HuH-7.5 (cell line): ENCODE data around the gene CPEB1.

Source experiments
- DNase-seq: peaks from one replicate; pipeline ENCODE4 v3.0.0; 2011; ENCODE audit warnings: low spot score

The CPEB1 gene

DNA sequence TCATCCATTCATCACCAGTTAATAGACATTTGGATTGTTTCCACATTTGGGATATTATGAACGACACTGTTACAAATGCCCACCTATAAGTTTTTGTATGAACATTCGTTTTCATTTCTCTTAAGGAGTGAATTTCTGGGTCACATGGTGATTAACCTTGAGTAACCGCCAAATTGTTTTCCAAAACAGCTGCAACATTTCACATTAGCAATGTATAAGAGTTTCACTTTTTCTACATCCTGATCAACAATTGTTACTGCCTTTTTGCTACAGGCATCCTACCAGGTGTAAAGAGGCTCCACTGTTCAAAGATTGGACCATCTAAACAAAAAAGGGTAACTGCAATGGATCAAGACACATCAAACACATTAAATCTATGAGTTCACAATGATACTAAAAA lies 52.0 kb downstream of the CPEB1 start:
- no peak for DNase-seq

DNA sequence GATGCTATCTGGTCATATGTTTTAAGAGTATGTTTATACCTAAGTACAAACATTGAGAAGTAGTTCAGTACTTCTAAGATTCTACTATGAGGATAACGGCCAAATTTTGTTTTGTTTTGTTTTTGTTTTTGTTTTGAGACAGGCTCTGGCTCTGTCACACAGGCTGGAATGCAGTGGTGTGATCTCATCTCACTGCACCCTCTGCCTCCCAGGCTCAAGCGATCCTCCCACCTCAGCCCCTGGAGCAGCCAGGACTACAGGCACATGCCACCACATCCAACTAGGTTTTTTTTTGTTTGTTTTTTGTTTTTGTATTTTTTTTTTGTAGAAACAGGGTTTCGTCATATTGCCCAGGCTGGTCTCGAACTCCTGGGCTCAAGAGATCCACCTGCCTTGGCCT lies 59.4 kb downstream of the CPEB1 start:
- DNase-seq: no peak

DNA sequence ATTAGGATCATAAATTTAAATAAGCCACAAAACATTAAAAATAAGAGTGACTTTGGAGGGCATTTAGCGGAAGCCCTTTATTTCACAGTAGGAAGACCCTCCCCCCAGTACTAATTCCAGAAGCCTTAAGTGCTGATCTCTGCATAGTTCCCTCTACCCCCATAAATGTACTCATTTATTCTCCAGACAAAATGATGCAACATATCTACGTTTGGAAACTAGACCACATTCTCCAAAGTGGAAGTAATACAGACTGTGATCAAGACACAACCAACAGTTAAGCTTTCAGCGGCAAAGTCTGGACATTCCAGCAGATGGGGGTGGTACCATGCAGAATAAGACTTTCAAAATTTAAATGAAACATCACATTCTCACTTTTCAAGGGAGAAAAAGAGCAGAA lies 62.1 kb downstream of the CPEB1 start:
- DNase-seq: no peak

DNA sequence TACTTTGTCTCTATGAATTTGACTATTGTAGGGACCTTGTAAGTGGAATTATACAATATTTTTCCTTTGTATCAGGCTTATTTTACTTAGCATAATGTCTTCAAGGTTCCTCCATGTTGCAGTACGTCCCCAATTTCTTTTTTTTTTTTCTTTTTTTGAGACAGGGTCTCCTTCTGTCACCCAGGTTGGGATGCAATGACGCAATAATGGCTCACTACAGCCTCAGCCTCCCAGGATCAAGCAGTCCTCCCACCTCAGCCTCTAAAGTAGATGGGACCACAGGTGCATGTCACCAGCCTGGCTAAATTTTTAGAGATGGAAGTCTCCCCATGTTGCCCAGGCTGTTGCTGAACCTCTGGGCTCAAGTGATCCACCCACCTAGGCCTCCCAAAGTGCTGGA lies 66.5 kb downstream of the CPEB1 start:
- DNase-seq: no peak

DNA sequence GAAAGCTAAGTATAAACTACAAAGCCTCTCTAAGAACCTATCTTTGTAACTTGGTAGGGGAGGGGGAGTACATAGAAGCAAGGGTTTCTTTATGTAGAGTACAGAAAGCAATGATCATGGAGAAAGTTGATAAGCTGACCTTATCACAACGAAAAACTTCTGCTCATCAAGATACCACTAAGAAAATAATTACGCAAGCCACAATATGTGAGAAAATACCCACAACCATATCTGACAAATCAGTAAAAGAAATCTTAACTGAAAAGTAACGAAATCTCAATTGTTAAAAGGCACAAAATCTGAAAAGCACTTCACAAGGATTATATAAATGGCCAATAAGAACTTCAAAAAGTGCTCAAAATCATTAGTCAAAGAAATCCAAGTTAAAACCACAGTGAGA lies 71.8 kb downstream of the CPEB1 start:
- DNase-seq: no peak

DNA sequence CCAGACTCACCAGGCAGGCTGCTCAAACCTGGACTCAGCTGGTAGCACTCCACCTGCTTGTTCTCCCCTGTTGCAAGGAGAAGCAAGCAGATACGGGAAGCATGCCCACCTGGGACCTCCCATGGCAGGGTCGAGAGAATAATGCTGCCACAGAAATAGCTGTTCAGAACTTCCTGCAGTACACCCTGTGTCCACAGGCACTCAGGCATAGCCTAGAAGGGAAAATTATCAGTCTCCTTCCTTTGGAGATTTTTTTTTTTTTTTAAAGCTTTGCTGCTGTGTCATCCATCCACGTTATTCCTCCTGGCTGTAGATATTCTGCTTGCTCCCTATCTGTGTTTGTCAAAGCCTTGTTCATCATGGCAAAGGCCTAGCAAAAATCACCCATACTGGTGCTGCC lies 74.2 kb downstream of the CPEB1 start:
- no peak for DNase-seq

DNA sequence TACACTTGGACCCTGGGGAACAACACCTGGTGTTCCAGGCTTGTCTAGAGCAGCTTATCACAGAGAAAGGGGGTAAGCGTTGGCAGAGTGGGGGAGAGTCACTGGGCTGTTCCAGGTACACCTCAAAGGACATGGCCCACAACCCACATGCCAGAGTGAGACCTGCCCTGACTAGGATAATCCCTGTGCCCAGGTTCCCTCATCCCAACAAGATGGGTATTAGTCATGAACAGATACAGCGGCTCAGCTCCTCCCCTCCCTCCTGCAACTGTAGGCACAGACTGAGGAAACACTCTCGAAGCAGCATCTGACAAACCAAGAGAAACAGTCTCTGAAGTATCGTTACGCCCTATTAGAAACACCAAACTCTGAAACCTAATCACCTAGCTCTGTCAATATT lies 74.9 kb downstream of the CPEB1 start:
- DNase-seq: no peak

DNA sequence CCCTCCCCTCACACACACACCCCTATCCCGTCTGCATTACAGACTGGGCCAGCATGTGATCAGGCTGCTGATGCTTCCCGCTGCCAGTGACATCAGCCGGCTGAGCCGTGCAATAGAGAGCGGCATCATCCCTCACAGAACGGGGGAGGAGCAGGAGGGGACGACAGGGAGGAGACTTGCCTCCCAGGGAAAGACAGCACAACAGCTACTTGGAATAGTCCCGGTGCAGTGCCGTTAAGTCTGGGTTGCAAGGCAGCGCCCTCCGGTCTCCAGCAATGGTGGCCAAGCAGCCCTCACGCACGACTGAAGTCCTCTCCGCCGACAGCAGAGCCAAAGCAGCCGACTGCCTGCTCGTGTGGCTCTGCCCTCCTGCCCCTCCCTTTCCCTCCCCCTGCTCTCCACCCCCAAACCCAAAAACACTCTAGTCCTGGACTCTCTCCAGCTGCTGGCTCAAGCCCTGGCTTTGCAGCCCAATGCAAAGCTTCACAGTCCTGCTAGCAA lies 75.4 kb downstream of the CPEB1 start:
- no peak for DNase-seq

DNA sequence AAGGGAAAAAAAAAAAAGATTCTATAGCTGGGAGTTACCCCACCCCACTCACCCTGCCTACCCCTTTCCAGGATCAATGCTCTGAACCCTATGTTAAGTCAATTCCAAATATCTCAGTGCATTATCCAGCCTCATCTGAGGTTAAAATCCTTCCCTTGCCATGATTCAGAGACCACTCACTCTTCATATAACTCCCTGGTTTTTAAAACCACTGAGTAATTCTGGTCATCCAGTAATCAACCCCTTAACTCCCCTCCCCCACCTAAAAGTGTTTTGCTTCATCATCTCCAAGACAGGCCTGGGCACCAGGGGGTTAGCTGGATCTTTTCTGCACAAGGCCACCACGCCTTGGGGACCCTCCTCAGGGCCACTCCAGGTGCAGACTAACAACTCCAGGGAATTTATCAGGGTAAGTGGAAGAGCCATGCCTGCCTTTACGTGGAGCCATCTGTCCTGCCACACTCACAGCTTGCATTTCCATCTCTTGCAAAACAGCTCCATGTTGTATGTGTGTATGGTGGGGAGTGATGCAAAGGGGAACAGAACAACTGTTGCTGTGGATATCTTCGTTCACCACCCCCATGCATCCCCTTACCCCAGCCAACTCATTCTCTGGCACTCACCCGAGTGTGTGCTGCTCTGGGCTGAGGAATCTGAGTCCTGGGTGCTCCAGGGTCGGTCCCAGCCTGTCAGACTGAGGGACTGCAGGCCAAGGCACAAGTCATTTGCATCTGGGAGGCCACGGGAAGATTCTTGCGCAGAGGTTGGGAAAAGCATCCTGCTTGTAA lies 76.2 kb downstream of the CPEB1 start:
- no peak for DNase-seq

DNA sequence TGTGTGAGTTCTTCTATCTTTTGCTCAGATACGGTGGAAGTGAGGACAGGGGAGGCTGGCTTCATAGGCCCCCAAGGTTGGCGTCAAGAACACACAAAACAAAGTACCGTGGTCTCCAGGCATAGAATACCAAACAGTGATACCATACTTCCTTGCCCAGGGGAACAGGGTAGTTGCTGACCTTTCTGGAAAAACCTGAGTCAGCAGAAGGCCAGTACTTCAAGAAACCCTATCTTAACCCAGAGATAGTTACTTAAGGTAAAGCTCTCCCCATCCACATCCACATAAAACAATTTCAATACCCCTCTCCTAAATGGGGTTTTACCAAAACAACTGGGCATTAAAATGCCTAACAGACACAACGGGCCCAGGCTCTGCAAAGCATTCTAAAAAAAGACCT lies 77.3 kb downstream of the CPEB1 start:
- no peak for DNase-seq

DNA sequence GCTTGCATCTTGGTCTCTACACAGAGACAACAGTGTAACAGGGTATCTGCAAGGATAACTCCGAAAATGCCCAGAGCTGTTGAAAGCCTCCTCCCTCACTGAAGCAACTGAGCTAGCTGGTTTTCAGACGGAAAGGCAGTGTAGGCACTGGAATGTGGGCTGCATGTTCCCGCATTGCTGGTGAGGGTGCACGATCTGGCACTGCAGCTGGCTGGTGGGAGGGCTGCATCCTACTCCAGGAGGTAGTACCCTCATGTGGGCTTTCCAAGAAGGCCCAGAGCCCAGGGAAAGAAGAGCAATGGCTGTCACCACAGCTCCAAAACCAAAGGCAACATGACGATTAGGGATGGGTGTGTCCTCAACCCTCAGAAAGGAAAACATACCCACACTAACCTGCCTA lies 78.2 kb downstream of the CPEB1 start:
- no peak for DNase-seq

DNA sequence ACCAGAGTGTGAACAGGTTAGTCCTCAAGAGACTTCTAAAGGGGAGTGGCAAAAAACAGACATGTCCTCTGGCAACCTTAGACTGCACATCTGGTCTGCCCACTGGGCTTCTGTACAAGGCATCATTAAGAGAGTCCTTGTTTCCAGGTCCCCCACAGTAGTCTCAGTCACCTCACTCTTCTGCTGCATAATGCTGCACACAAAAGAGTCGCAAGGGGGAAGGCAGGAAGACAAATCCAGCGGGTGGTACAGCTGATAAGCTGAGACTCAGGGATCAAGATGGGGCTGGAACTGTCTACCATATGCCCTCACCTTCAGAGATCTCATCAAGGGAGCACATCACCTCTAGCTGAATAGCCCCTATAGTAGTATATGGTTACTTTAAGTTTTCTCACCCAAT lies 79.5 kb downstream of the CPEB1 start:
- no peak for DNase-seq

DNA sequence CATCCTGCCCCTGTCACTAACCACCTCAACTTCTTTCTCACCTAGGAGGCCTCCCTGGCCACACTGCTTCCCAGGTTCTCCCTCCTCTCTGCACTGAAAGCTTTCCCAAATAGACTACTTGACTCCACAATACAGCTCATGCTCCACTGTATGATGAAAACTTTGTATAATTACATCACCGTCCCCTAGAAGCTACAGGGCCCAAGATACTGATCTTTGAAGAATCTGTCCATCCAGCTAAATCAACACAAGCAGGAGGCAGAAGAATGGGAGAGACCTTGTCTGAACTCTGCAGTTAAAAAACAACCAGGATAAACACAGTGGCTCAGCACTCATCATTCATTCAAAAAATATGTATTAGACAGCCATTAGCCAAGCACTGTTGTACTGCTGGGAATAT lies 80.5 kb downstream of the CPEB1 start:
- DNase-seq: no peak

DNA sequence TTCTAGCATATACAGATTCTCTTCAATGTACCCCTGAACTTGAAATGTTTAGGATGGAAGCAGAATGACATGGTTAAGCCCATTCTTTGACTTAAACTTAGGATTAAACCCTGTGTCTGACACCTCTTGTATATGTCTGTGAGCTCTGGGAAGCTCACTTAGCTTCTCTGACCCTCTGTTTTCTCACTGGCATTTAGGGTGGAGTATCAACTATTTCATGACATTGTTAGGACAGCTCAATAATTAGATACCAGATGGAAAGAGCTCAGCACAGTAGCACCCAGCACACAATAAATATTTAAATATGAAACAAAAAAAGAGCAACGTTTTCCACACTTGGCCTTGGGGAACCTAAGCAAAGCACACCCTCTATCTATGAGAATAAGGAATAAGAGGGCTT lies 88.7 kb downstream of the CPEB1 start:
- DNase-seq: no peak

DNA sequence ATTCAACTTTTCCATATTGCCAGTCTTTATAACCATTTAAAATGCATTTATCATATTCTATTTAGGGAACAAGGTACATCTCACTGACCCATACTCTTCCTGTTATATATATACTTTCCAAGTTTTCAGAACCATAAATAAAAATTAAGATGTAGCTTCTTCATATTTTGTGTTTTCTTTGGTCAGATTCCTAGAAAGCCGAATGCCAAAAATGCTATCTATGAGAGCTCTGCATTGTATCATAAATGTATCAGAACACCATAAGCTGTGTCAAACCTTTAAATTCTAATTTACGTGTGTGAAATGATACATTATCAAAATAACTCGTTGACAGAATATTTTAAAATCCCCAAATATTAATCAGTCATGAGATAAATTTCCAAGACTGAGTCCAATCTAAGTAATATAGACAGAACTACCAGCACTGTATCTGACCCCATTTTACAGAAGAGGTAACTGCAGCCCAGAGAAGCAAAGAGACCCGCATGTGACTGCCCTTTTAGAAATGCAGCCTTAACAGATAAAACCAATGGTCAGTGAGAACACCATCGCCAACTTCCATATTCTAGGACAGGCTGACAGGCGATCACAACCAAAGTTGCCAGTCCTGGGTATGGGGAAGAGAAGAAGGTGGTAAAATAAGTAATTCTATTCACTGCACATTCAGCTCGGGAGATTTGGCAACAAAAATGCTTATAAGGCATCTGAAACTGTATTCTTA lies 90.7 kb downstream of the CPEB1 start:
- DNase-seq: no peak

DNA sequence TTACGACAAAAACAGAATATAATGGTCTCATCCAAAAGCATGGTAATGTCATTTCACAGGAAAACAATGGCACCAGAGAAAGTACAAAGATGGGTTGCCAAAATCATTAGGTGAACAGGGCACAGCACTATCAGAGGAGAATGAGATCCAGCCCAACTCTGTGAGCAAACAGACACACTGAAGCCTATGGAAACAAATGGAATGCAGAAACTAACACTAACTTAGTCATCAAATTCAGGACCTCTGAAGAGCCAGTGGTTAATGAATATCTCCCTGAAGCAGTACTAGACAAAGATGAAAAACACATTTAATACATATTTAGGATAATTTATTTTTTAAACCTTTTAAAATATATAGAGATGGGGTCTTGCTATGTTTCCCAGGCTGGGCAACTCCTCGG lies 92.3 kb downstream of the CPEB1 start:
- no peak for DNase-seq

DNA sequence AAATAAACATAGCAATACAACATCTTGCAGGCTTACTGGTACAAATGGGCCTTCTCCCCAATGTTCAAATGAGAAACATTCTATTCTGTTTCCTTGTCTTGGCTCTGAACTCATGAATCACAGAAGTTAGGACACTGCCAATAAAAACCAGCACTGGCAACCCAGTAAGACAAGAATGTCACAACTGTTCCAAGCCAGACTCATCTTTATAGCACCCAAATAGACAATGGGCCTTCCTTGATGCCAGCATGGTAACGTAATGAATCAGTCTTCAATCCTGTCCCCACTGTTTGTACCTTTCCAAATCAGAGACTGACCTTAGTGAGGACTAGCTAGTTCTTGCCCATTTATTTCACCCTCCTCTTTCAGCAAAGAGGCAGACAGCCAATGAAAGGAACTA lies 92.8 kb downstream of the CPEB1 start:
- DNase-seq: no peak

DNA sequence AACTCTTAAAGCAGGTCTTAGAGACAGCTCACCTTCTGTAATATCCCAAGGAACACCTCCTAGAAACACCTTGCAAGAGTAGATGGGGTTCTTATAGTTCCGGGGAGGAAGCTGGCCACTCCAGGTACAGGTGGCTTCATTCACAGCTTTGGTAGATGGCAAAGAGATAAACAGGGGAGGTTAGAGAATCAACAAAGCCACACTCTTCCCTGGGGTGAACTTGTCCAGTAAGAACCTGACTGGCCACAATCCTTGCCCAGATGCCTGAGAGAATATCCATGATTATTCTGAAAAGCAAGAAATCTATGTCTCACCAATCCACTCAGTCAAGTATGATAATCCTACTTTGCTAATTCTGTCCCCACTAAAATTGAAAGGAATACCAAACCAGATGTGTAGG lies 93.3 kb downstream of the CPEB1 start:
- no peak for DNase-seq

DNA sequence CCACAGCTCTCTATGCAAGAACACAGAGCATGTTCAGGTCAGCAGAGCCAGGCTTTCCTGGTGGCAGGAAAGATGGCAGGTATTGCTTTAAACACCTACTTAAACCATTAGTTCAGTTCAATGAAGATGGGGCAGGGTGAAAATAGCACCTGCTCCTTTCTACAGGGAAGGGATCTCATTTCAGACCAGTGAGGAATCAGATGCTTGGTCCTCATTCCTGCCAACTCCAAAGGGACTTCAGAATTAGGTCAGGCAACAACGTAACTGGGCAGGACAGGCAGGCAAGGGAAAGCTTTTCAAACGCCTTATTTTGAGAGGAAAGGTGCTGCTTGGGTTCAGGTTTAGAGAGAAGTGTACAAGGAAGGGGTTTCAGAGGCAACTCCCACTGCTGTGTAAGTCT lies 94.3 kb downstream of the CPEB1 start:
- DNase-seq: no peak

DNA sequence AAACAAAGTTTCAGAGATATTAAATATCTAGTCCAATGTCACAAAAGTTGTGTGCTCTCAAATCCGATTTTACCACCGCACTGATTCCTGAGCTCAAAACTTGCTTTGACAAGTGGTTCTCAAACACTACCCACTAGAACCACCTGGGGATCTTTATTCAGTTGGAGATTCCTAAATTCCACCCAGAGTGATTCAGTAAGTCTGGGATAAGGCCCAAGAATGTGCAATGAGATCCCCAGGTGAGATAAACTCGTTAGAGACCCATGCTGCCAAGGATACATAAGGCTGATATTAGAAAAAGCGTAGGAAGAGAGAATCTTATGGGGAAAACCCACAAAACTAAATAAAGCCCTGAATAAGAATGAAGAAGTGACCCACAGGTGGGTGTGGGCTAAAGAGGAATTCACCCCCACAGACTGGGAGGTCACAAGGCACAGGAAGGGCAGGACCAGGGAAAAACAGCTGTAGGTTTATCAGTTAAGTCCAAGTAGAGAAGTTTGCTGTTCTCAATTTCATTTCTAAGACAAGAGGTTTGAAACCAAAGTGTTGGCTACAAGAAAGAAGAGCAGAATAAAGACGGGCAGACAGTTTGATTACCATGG lies 95.4 kb downstream of the CPEB1 start:
- no peak for DNase-seq

DNA sequence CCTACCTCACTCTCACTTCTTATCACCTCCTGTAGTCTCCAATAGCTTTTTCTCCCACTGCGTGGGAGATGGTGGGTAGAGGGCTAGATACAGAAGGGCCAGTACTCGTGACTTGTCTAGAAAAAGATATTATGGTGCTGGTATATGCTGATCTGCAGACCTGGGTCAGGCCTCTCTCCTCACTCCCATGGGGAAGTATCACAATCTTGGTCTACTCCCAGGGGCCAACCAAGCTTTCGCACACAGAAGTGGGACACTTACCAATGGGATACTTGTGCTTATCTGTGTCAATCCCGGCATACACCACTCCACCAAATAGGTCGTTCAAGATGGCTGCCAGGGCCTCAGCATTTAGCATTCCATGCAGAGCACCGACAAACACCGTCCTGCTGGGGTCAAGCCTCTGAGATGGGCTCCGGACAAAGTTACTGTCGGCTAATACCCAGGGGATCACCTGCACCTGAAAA lies 97.9 kb downstream of the CPEB1 start:
- no peak for DNase-seq

DNA sequence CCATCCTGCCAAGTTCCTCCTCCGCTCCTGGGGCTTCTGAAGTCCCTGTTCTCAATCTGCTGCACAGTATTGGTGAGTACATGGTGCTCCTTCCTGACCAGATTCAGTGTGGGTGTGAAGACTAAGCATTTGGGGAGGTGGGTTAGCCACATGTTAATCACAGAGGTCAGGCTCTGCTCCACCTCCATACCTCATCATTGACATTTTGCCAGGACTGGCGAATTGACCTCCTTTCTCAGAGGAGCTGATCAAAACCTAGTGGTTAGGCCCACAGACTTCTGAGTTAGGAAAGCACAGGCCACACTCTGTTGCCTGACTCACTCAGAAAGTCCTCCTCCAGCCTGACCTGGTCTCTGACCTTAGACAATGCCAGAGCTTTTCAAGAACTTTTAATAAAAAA lies 98.5 kb downstream of the CPEB1 start:
- DNase-seq: no peak

DNA sequence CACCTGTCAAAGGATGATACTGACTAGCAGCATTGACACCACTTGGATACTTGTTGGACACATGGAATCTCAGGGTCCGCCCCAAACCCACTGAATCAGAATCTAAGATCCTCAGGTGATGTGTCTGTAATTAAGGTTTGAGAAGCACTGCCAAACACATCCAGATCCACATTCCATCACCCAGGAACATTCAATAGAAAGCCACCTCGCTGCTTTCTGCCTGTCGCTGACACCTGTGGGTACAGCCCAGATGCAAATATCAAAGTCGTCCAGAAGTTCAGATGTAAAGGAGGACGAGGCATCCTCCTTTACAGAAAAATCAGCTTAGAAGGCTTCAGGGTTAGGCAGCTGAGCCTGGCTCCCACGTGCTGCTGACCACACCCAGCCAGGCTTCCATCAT lies 101.7 kb downstream of the CPEB1 start:
- no peak for DNase-seq
